HepG2 (cell line): ENCODE results near the gene ACAD11. TPM values are rescaled to one million over a fixed set of nuclear protein-coding genes. Genes with fewer than 3 reads are reported as not detected.

Source experiments
- ATAC-seq: fragments of 200-7000 bp; cut with Tn5 transposase; 3 replicates; pipeline ENCODE4 v1.9.1; 2020; ENCODE audit warnings: mild to moderate bottlenecking, moderate library complexity
- BruUV-seq: library from RNA; stranded (reverse); fragments of 400-500 nt; replicated peaks from 2 replicates; lab custom pipeline; 2021; lab: Mats Ljungman, UMichigan
- CTCF ChIA-PET: fragments of 300-600 bp; formaldehyde crosslinking; extraction: SDS; loops from one replicate; lab custom pipeline; 2021; ENCODE audit warnings: low total read pairs, inconsistent platforms, low intra/inter-chr PET ratio; lab: Yijun Ruan, JAX
- POLR2A ChIA-PET: fragments of 350-600 bp; sonication (Branson Sonifier 250); formaldehyde crosslinking; loops from one replicate; lab custom pipeline; 2020; ENCODE audit warnings: antibody characterized with exemption, inconsistent platforms; lab: Yijun Ruan, JAX
- DNase-seq: peaks from one replicate; pipeline ENCODE4 v3.0.0-alpha.2; 2015; ENCODE audit warnings: low spot score
- FAIRE-seq: peaks from 3 replicates; lab custom pipeline; 2011; peaks lifted over from hg19 to GRCh38; lab: Jason Lieb, UNC
- H2AFZ ChIP-seq: one replicate; pipeline ENCODE4 v1.6.1; 2011; ENCODE audit warnings: low read length, inconsistent platforms
- H3K27ac ChIP-seq: fragments of 300-600 bp; 3 replicates; pipeline ENCODE4 v1.8.0; 2011; ENCODE audit warnings: mixed run types, mild to moderate bottlenecking, mixed read lengths, low read length, inconsistent platforms; ENCODE audit not compliant: insufficient read depth; ENCODE audit errors: extremely low read length
- H3K27me3 ChIP-seq, 2 experiments: fragments of 200-600 bp in 1 of 2; 2 replicates in 1 of 2; 3 replicates in 1 of 2; pipeline versions ENCODE4 v1.6.0 to v1.8.0; 2011; ENCODE audit warnings: low read length in 2 of 2, mild to moderate bottlenecking in 2 of 2, moderate library complexity in 2 of 2, inconsistent platforms in 1 of 2; ENCODE audit not compliant: insufficient read depth in 2 of 2, control insufficient read depth in 1 of 2
- H3K36me3 ChIP-seq, 2 experiments: fragments of 200-600 bp in 1 of 2; replicated peaks in 1 of 2; 2 replicates in 1 of 2; 3 replicates in 1 of 2; pipeline versions ENCODE4 v1.5.1 to v1.8.0; 2011; ENCODE audit warnings: low read length in 2 of 2, inconsistent platforms in 1 of 2; ENCODE audit not compliant: insufficient read depth in 2 of 2, control insufficient read depth in 1 of 2
- H3K4me1 ChIP-seq: 2 replicates; pipeline ENCODE4 v1.5.1; 2012; ENCODE audit warnings: low read length, inconsistent platforms; ENCODE audit not compliant: insufficient read depth
- H3K4me2 ChIP-seq: 2 replicates; pipeline ENCODE4 v1.6.0; 2011; ENCODE audit warnings: low read depth, low read length, inconsistent platforms
- H3K4me3 ChIP-seq, 3 experiments: fragments of 200-600 bp in 1 of 3; sonication (generic), shearing (Covaris generic) in 1 of 3; replicated peaks in 1 of 3; 2 replicates each; pipeline ENCODE4 v1.5.1; 2011 to 2016; ENCODE audit warnings: low read length in 3 of 3, inconsistent platforms in 2 of 3, low read depth in 2 of 3, mild to moderate bottlenecking in 2 of 3, control low read depth in 1 of 3, mixed read lengths in 1 of 3; ENCODE audit not compliant: insufficient read depth in 1 of 3
- H3K79me2 ChIP-seq: one replicate; pipeline ENCODE4 v1.6.1; 2011; ENCODE audit warnings: low read length, inconsistent platforms; ENCODE audit not compliant: insufficient read depth
- H3K9ac ChIP-seq: 2 replicates; pipeline ENCODE4 v1.6.0; 2011; ENCODE audit warnings: mild to moderate bottlenecking, low read depth, low read length, inconsistent platforms; ENCODE audit not compliant: insufficient read depth
- H3K9me3 ChIP-seq: 2 replicates; pipeline ENCODE4 v1.5.1; 2012; ENCODE audit warnings: mild to moderate bottlenecking, low read length
- H4K20me1 ChIP-seq: 2 replicates; pipeline ENCODE4 v1.6.0; 2011; ENCODE audit warnings: inconsistent platforms, mild to moderate bottlenecking, low read length, moderate library complexity; ENCODE audit not compliant: insufficient read depth
- CHCHD3 ChIP-seq: sonication (generic); formaldehyde crosslinking; IDR thresholded peaks from 2 replicates; pipeline ENCODE4 v1.8.0; 2022; ENCODE audit warnings: mild to moderate bottlenecking, missing genetic modification reagents, moderate library complexity
- DNMT1 ChIP-seq: sonication (generic); formaldehyde crosslinking; IDR thresholded peaks from 2 replicates; pipeline ENCODE4 v1.5.1; 2020; ENCODE audit warnings: mild to moderate bottlenecking, missing genetic modification reagents
- MTF2 ChIP-seq: sonication (generic); formaldehyde crosslinking; IDR thresholded peaks from 2 replicates; pipeline ENCODE4 v1.5.0; 2020; ENCODE audit warnings: missing genetic modification reagents, borderline replicate concordance
- NFAT5 ChIP-seq: sonication (generic); formaldehyde crosslinking; IDR thresholded peaks from 2 replicates; pipeline ENCODE4 v1.4.0; 2020; ENCODE audit warnings: missing genetic modification reagents
- ZNF20 ChIP-seq: sonication (generic); formaldehyde crosslinking; IDR thresholded peaks from 2 replicates; pipeline ENCODE4 v1.4.0; 2020; ENCODE audit warnings: mild to moderate bottlenecking, moderate library complexity, missing genetic modification reagents
- ZNF44 ChIP-seq: sonication (generic); formaldehyde crosslinking; IDR thresholded peaks from 2 replicates; pipeline ENCODE4 v1.5.1; 2020; ENCODE audit warnings: mild to moderate bottlenecking, missing genetic modification reagents
- ZNF720 ChIP-seq: sonication (generic); formaldehyde crosslinking; IDR thresholded peaks from 2 replicates; pipeline ENCODE4 v1.4.0; 2020; ENCODE audit warnings: missing genetic modification reagents
- ZNF740 ChIP-seq: sonication (generic); formaldehyde crosslinking; IDR thresholded peaks from 2 replicates; pipeline ENCODE4 v1.4.0; 2020; ENCODE audit warnings: missing genetic modification reagents
- WGBS: methylation state at CpG from one replicate; pipeline ENCODE4 v1.1.6; 2017; ENCODE audit warnings: low lambda C conversion rate; 5-methylcytosine and 5-hydroxymethylcytosine counted together
- in situ Hi-C: cut with HindIII; loops from 2 replicates; pipeline ENCODE4 v1.10.0; 2017; ENCODE audit warnings: low pct_unique_long_range_greater_than_20kb; ENCODE audit not compliant: extremely low pct_ligation_motif_present
- intact Hi-C: fragments of 100-400 bp; cut with micrococcal nuclease; formaldehyde crosslinking; loops from one replicate; pipeline ENCODE4 v1.10.0; 2022; ENCODE audit not compliant: unreplicated experiment
- polyA plus RNA-seq, 8 experiments: library from polyadenylated mRNA; depleted of rRNA in 3 of 8; stranded (reverse) in 7 of 8; unstranded in 1 of 8; fragments of >200 nt; fragmentation: Illumina TruSeq in 4 of 8; extraction: Trizol in 4 of 8; gene quantifications; 2 replicates each; pipeline versions ENCODE4 v1.2.1 to v1.2.3, GENCODE V29; 2011 to 2016; ENCODE audit warnings: low read depth in 4 of 8, missing spikeins in 1 of 8, mixed read lengths in 1 of 8; ENCODE audit not compliant: insufficient read depth in 1 of 8
- total RNA-seq, 5 experiments: library from RNA; depleted of rRNA; stranded (reverse); fragments of >200 nt; fragmentation: Illumina TruSeq; extraction: Trizol; gene quantifications; 2 replicates each; pipeline ENCODE4 v1.2.3, GENCODE V29; 2016; ENCODE audit warnings: low read depth in 1 of 5
- TF ChIP-seq, protein P1 (sequence below): sonication (generic); formaldehyde crosslinking; conservative IDR thresholded peaks from 2 replicates; pipeline ENCODE4 v1.8.0; 2022; ENCODE audit warnings: low read depth, missing genetic modification reagents

ACAD11 gene
- total and polyA plus RNA-seq, 2 of the 13 experiments (the other 11 are each of a cell fraction or from before 2014, with no cell fraction given): 30.6 to 56.9 TPM

DNA sequence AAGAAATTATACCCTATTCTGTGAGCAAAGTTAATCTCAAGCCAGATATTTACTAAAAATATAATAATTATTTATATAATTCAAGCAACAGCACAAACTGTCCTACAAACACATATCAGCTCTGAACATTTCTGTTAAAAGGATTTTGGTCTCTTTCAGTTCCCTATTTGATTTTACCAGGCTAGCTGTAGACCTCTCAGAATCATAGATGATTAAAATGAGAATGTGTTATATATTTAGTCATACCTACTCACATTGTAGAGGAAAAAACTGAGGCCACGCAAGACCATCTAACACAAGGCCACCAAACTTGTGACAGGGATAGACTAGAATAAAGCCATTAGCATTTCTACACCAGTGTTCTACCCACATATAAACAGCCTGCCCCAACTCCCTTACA, 34.0 kb downstream of the ACAD11 start:
- H2AFZ ChIP-seq: no peak overlapping the region
- H3K27ac ChIP-seq: no peak overlapping the region
- H3K9me3 ChIP-seq: no peaks in the 10 kb centered on the region
- ATAC-seq: no peak
- DNase-seq: no peak
- TF ChIP-seq MTF2 (no peak), CHCHD3 (no peak), ZNF44 (CRISPR knock-in tag) (no peak), ZNF20 (no peak), DNMT1 (no peak), ZNF740 (CRISPR knock-in tag) (no peak), NFAT5 (CRISPR knock-in tag) (no peak), ZNF720 (CRISPR knock-in tag) (no peak)
- TF ChIP-seq, protein P1, sequence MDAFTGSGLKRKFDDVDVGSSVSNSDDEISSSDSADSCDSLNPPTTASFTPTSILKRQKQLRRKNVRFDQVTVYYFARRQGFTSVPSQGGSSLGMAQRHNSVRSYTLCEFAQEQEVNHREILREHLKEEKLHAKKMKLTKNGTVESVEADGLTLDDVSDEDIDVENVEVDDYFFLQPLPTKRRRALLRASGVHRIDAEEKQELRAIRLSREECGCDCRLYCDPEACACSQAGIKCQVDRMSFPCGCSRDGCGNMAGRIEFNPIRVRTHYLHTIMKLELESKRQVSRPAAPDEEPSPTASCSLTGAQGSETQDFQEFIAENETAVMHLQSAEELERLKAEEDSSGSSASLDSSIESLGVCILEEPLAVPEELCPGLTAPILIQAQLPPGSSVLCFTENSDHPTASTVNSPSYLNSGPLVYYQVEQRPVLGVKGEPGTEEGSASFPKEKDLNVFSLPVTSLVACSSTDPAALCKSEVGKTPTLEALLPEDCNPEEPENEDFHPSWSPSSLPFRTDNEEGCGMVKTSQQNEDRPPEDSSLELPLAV (CRISPR knock-in tag): no peak
- H3K27me3 ChIP-seq: no peaks in the 10 kb centered on the region
- H3K4me3 ChIP-seq: no peak overlapping the region
- no peaks in the 10 kb centered on the region for H4K20me1 ChIP-seq
- ChIA-PET POLR2A (no interaction called here), CTCF (no interaction called here)
- no peak overlapping the region for H3K4me2 ChIP-seq
- no peak for FAIRE-seq
- H3K4me1 ChIP-seq: no peaks in the 10 kb centered on the region
- BruUV-seq: no TSS peak
- peaks cover 8 to 33% of the 10 kb centered on the region in 2 experiments for H3K36me3 ChIP-seq
- no peaks in the 10 kb centered on the region for H3K79me2 ChIP-seq
- H3K9ac ChIP-seq: no peak overlapping the region
- 95% methylated on average over 1 of the region's 1 CpG for WGBS
- in situ Hi-C loops: no loop called here
- intact Hi-C loops: no loop called here
